Measurements from ENCODE around the gene FUCA2. TPM values are rescaled to one million over a fixed set of nuclear protein-coding genes. Genes with fewer than 3 reads are reported as not detected.
A peak's percentile ranks its signal among the peaks of the same experiment; 100 is the strongest.

FUCA2 gene, protein sequence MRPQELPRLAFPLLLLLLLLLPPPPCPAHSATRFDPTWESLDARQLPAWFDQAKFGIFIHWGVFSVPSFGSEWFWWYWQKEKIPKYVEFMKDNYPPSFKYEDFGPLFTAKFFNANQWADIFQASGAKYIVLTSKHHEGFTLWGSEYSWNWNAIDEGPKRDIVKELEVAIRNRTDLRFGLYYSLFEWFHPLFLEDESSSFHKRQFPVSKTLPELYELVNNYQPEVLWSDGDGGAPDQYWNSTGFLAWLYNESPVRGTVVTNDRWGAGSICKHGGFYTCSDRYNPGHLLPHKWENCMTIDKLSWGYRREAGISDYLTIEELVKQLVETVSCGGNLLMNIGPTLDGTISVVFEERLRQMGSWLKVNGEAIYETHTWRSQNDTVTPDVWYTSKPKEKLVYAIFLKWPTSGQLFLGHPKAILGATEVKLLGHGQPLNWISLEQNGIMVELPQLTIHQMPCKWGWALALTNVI
- 25.3 TPM for polyA plus RNA-seq (ENCODE audit: insufficient read length)

DNA sequence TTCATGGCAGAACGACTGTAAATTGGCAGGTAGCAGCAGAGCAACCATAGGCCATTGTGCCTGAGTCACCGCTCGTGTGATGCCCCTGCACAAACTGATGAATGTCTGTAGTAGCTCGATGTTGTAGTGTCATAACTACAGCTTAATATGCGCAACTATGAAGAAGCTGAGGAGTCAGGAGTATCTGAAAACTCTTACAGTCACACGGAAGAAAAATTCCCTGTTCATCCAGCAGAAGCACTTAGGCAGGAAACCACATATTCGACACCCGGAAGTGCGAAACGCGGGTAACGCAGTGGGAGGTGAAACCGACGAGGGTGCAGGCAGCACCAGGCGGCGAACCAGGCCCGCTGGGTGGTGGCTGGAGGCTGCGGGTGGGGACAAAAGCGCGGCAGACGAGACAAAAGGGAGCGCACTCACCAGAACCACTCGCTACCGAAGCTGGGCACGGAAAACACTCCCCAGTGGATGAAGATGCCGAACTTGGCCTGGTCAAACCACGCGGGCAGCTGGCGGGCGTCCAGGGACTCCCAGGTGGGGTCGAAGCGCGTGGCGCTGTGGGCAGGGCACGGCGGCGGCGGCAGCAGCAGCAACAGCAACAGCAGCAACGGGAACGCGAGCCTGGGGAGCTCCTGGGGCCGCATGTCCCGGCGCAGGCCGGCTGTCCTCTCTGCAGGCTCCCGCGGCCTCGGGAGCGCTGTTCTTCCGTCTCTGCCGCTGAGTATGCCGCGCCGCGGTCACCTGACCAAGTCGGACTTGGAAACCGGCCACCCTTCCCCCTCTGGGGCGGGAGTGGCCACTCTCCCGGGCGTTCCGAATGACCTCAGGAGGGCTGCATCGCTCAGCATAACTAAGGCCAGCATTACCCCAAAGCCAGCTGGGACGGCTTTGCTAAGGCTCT lies at the start of gene FUCA2:
Gene FUCA2, minus strand, starts transcription at position 730 of the 901 bp plus-strand sequence. Its CDS starts 86 bp downstream, at position 644.
- peak; percentile 86 for DNase-seq

- no peak for DNase-seq
Observed at GRCh38 chr6:143561105-143561704, 49.7 kb upstream of the FUCA2 start.

- no peak for DNase-seq
Observed at GRCh38 chr6:143559051-143559660, 47.6 kb upstream of the FUCA2 start.

- DNase-seq: no peak
Observed at GRCh38 chr6:143556529-143556928, 45.0 kb upstream of the FUCA2 start.

GRCh38 chr6:143555582-143555981 lies 44.1 kb upstream of the FUCA2 start:
- no peak for DNase-seq

GRCh38 chr6:143555071-143555492 lies 43.6 kb upstream of the FUCA2 start:
- DNase-seq: no peak

DNA sequence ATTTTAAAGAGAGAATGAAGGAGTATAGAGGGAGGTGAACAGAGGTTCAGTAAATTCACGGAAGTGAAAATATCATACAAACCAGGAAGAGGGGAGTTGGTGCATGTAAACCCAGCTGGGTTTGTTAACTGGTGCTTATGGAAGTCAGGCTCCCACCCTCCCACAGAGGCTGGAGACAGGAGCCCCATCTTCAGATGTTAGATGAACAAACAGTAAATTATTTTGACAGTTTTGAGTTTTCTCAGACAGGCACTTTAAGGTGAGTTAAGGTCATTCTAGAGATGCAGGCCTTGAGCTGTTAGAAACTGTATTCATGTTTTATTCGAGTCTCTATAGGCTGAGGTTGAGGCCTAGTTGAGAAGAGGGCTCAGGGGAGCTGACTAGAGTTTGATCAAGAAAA lies 41.8 kb upstream of the FUCA2 start:
- no peak for DNase-seq

- DNase-seq: no peak
Observed at GRCh38 chr6:143549949-143550268, 38.4 kb upstream of the FUCA2 start.

- DNase-seq: no peak
Observed at GRCh38 chr6:143549221-143549948, 37.9 kb upstream of the FUCA2 start.

- no peak for DNase-seq
Observed at GRCh38 chr6:143546599-143546998, 35.1 kb upstream of the FUCA2 start.

- DNase-seq: no peak
Observed at GRCh38 chr6:143545976-143546547, 34.5 kb upstream of the FUCA2 start.

- DNase-seq: no peak
Observed at GRCh38 chr6:143545165-143545564, 33.6 kb upstream of the FUCA2 start.

DNA sequence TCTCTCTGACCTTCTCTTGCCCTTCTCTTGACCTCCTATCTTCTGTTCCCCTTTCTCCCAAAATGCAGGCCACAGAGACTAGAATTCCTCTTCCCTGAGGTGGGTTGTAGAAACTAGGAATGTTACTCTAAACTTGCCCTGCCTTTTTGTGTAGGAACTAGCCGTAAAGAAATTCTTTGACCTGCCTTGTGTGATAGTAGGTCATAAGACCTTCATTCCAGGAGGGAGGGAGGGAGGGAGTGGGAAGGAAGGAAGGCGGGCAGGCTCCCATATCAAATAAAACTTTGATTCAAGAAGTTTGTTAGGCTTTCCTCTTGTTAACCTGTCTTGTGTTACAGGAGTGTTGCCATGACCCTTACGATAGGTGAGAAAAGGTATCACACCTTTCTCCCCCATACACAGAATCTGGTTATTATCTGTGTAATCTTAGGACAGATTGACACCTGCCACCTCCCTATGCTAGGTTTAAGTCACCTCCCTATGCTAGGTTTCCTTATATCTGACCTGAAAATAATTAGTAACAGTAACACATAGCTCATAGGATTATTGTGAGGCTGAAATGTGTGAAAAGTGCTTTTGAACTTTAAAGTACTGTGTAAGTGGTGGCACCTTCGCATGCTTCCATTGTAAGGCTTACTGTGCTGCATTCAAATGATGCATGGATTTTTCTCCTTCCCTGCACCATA lies 32.6 kb upstream of the FUCA2 start:
- no peak for DNase-seq

DNA sequence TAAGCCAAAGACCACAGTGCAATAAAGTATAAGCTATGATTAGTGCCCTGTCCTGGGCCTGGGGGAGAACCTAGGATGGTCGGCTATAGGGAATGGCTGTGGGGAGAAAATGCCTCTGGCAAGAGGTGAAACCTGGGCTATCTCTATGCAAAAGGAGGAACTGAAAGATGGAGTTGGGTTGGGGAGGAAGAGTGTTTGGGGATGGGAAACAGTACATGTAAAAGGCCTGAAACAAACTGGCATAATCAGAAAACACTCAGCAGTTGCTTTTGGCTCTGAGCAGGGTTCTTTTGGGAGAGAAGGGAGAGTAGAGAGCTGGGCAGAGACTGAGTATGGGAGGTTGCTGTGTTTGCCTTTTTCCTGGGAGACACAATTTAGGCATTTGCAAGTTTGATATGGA lies 31.9 kb upstream of the FUCA2 start:
- DNase-seq: no peak

GRCh38 chr6:143542888-143543287 lies 31.4 kb upstream of the FUCA2 start:
- DNase-seq: no peak

- DNase-seq: no peak
Observed at GRCh38 chr6:143540192-143540591, 28.7 kb upstream of the FUCA2 start.

GRCh38 chr6:143539734-143540133 lies 28.2 kb upstream of the FUCA2 start:
- DNase-seq: no peak

GRCh38 chr6:143539106-143539505 lies 27.6 kb upstream of the FUCA2 start:
- DNase-seq: no peak

- DNase-seq: no peak
Observed at GRCh38 chr6:143538374-143538773, 26.9 kb upstream of the FUCA2 start.

- DNase-seq: peak; percentile 63
Observed at GRCh38 chr6:143536866-143537691, 25.6 kb upstream of the FUCA2 start.
